Endothelial cell of umbilical vein (primary cell): ENCODE data around the gene TUB. TPM values are rescaled to one million over a fixed set of nuclear protein-coding genes. Genes with fewer than 3 reads are reported as not detected.

Experiments used
- BruUV-seq: library from RNA; stranded (reverse); fragments of 400-500 nt; replicated peaks from 2 replicates; lab custom pipeline; 2021; lab: Mats Ljungman, UMichigan
- CTCF ChIA-PET: fragments of 300-600, 350-600 bp; sonication (Branson Sonifier 250); formaldehyde crosslinking; loops from one replicate; lab custom pipeline; 2021; ENCODE audit warnings: antibody characterized with exemption, inconsistent platforms; lab: Charles Lee
- POLR2A ChIA-PET: fragments of 300-600, 350-600 bp; sonication (Branson Sonifier 250); formaldehyde crosslinking; loops from one replicate; lab custom pipeline; 2021; ENCODE audit warnings: antibody characterized with exemption, inconsistent platforms; lab: Charles Lee
- DNase-seq: peaks from one replicate; pipeline ENCODE4 v3.0.0-alpha.2; 2011; ENCODE audit warnings: low read depth, low spot score
- FAIRE-seq: peaks from 2 replicates; lab custom pipeline; 2011; peaks lifted over from hg19 to GRCh38; lab: Jason Lieb, UNC
- H2AFZ ChIP-seq: 2 replicates; pipeline ENCODE4 v1.6.0; 2012; ENCODE audit warnings: low read depth, low read length, control low read depth, inconsistent platforms
- H3K27ac ChIP-seq: 2 replicates; pipeline ENCODE4 v1.5.1; 2011; ENCODE audit warnings: low read depth, mild to moderate bottlenecking, control low read depth, low read length, moderate library complexity; ENCODE audit not compliant: insufficient read depth
- H3K27me3 ChIP-seq, 2 experiments: 2 replicates each; pipeline versions ENCODE4 v1.6.0 to v1.6.1; 2011; ENCODE audit warnings: low read length in 2 of 2, mixed read lengths in 1 of 2; ENCODE audit not compliant: control insufficient read depth in 2 of 2, insufficient read depth in 2 of 2
- H3K36me3 ChIP-seq, 2 experiments: 2 replicates in 1 of 2; 3 replicates in 1 of 2; pipeline ENCODE4 v1.5.1; 2011; ENCODE audit warnings: low read length in 2 of 2, mild to moderate bottlenecking in 1 of 2, moderate library complexity in 1 of 2; ENCODE audit not compliant: control insufficient read depth in 2 of 2, insufficient read depth in 2 of 2; ENCODE audit errors: extremely low read depth in 1 of 2
- H3K4me1 ChIP-seq: 3 replicates; pipeline ENCODE4 v1.5.1; 2011; ENCODE audit warnings: mild to moderate bottlenecking, low read length; ENCODE audit not compliant: control insufficient read depth, insufficient read depth; ENCODE audit errors: extremely low read depth
- H3K4me2 ChIP-seq: 2 replicates; pipeline ENCODE4 v1.6.1; 2011; ENCODE audit warnings: low read length, control low read depth, mixed read lengths; ENCODE audit not compliant: insufficient read depth
- H3K4me3 ChIP-seq, 3 experiments: fragments of 200-600 bp in 1 of 3; sonication (generic), shearing (Covaris generic) in 1 of 3; replicated peaks in 1 of 3; 2 replicates each; pipeline ENCODE4 v1.5.1; 2011 to 2016; ENCODE audit warnings: control low read depth in 3 of 3, low read length in 3 of 3, mild to moderate bottlenecking in 2 of 3, inconsistent platforms in 1 of 3, low read depth in 1 of 3, moderate library complexity in 1 of 3; ENCODE audit not compliant: insufficient read depth in 1 of 3
- H3K79me2 ChIP-seq: 2 replicates; pipeline ENCODE4 v1.6.0; 2012; ENCODE audit warnings: low read length, inconsistent platforms; ENCODE audit not compliant: control insufficient read depth, insufficient read depth
- H3K9ac ChIP-seq: replicated peaks from 2 replicates; pipeline ENCODE3; 2011; ENCODE audit warnings: low read length, control low read depth; ENCODE audit not compliant: insufficient read depth; ENCODE audit errors: extremely low read depth
- H3K9me1 ChIP-seq: replicated peaks from 3 replicates; pipeline ENCODE4 v1.6.0; 2011; ENCODE audit warnings: mild to moderate bottlenecking, low read length; ENCODE audit not compliant: control insufficient read depth, insufficient read depth; ENCODE audit errors: extremely low read depth
- H3K9me3 ChIP-seq: replicated peaks from 2 replicates; pipeline ENCODE4 v1.5.1; 2012; ENCODE audit warnings: low read length, inconsistent platforms; ENCODE audit not compliant: control insufficient read depth, insufficient read depth
- H4K20me1 ChIP-seq: replicated peaks from 2 replicates; pipeline ENCODE3; 2011; ENCODE audit warnings: mild to moderate bottlenecking, low read length; ENCODE audit not compliant: control insufficient read depth, insufficient read depth; ENCODE audit errors: extremely low read depth
- EZH2 ChIP-seq: IDR thresholded peaks from 2 replicates; pipeline ENCODE4 v1.6.1; 2012; ENCODE audit warnings: borderline replicate concordance, low read depth, mild to moderate bottlenecking, moderate library complexity, low read length, inconsistent platforms; ENCODE audit not compliant: severe bottlenecking
- FOS ChIP-seq: IDR thresholded peaks from 2 replicates; pipeline ENCODE4 v1.6.1; 2011; ENCODE audit warnings: mild to moderate bottlenecking, low read length, moderate library complexity, borderline replicate concordance; ENCODE audit not compliant: insufficient read depth
- GATA2 ChIP-seq: IDR thresholded peaks from 2 replicates; pipeline ENCODE4 v1.7.0; 2011; ENCODE audit warnings: low read depth, mild to moderate bottlenecking, moderate library complexity, mixed read lengths, low read length; ENCODE audit not compliant: insufficient read length, insufficient read depth
- JUN ChIP-seq: IDR thresholded peaks from 2 replicates; pipeline ENCODE4 v1.6.1; 2011; ENCODE audit warnings: borderline replicate concordance, low read depth; ENCODE audit not compliant: insufficient read length, insufficient read depth
- MYC ChIP-seq: IDR thresholded peaks from one replicate; pipeline ENCODE4 v1.6.1; 2011; ENCODE audit warnings: mild to moderate bottlenecking, low read depth, low read length
- POLR2A ChIP-seq: IDR thresholded peaks from 2 replicates; pipeline ENCODE4 v1.6.1; 2012; ENCODE audit warnings: low read depth, mild to moderate bottlenecking, control low read depth, low read length
- POLR2AphosphoS5 ChIP-seq: IDR thresholded peaks from 2 replicates; pipeline ENCODE4 v1.6.1; 2012; ENCODE audit warnings: low read depth, mild to moderate bottlenecking, control low read depth, low read length, moderate library complexity; ENCODE audit not compliant: insufficient read depth
- dilution Hi-C: fragments of 300-500 bp; cut with MboI; formaldehyde crosslinking; loops from one replicate; pipeline ENCODE4 v1.15.0; 2019; ENCODE audit warnings: low sequenced_read_pairs; ENCODE audit not compliant: extremely low pct_ligation_motif_present
- intact Hi-C: fragments of 100-400 bp; cut with micrococcal nuclease; formaldehyde crosslinking; loops from one replicate; pipeline ENCODE4 v1.10.0; 2022
- polyA plus RNA-seq, 4 experiments: library from polyadenylated mRNA; depleted of rRNA in 3 of 4; stranded (reverse) in 3 of 4; unstranded in 1 of 4; fragments of >200 nt; gene quantifications; 2 replicates each; pipeline versions ENCODE4 v1.2.1 to v1.2.3, GENCODE V29; 2011 to 2012; ENCODE audit warnings: missing spikeins in 1 of 4
- total RNA-seq: library from RNA; stranded (reverse); gene quantifications from 2 replicates; pipeline ENCODE4 v1.2.3, GENCODE V29; 2021
- TF ChIP-seq, protein P1 (sequence below): IDR thresholded peaks from 2 replicates; pipeline ENCODE4 v1.6.1; 2011; ENCODE audit not compliant: insufficient read depth, insufficient read length
- TF ChIP-seq, protein P2 (sequence below), 2 donors: IDR thresholded peaks; 1 replicate in 1 of 2; 2 replicates in 1 of 2; pipeline ENCODE4 v1.5.1; 2011; ENCODE audit warnings: low read length in 2 of 2, mild to moderate bottlenecking in 2 of 2, moderate library complexity in 2 of 2, control low read depth in 1 of 2, inconsistent platforms in 1 of 2, low read depth in 1 of 2; ENCODE audit not compliant: insufficient read depth in 1 of 2; ENCODE audit errors: extremely low read depth in 1 of 2

The TUB gene
- total and polyA plus RNA-seq, 2 donors (not counting 3 experiments of a cell fraction or from before 2014, with no cell fraction given): 2.3 to 3.9 TPM

DNA sequence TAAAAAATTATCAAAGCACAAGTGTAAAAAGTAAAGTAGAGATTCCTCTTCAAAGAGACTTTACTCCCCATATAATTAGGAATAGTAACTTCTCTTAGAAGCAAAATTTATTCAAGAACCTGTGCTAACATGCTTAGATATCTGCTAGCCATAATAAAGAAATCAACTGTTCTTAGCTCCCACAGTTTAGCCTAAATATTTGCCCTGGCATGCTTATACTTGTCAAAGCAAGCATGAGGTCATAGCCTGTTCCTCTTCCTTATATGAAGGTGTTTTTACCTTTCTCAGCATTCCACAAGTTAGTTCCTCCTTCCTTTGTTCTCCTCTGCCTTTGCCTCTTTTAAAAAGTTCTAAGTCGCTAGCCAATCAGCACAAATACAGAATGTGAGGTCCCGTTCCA, 57.5 kb downstream of the TUB start:
- H3K79me2 ChIP-seq: no peaks in the 10 kb centered on the region
- intact Hi-C loops (no loop called here), dilution Hi-C loops (no loop called here)
- H3K4me1 ChIP-seq: no peaks in the 10 kb centered on the region
- no peak overlapping the region for H3K9ac ChIP-seq
- H3K27ac ChIP-seq: no peak overlapping the region
- BruUV-seq: no TSS peak
- TF ChIP-seq MYC: no peak
- TF ChIP-seq GATA2: no peak
- TF ChIP-seq POLR2AphosphoS5: no peak
- no peak for TF ChIP-seq FOS
- TF ChIP-seq, protein P1, sequence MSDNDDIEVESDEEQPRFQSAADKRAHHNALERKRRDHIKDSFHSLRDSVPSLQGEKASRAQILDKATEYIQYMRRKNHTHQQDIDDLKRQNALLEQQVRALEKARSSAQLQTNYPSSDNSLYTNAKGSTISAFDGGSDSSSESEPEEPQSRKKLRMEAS: no peak
- no peak for TF ChIP-seq JUN
- no peak for TF ChIP-seq POLR2A
- TF ChIP-seq EZH2: no peak
- TF ChIP-seq, protein P2, sequence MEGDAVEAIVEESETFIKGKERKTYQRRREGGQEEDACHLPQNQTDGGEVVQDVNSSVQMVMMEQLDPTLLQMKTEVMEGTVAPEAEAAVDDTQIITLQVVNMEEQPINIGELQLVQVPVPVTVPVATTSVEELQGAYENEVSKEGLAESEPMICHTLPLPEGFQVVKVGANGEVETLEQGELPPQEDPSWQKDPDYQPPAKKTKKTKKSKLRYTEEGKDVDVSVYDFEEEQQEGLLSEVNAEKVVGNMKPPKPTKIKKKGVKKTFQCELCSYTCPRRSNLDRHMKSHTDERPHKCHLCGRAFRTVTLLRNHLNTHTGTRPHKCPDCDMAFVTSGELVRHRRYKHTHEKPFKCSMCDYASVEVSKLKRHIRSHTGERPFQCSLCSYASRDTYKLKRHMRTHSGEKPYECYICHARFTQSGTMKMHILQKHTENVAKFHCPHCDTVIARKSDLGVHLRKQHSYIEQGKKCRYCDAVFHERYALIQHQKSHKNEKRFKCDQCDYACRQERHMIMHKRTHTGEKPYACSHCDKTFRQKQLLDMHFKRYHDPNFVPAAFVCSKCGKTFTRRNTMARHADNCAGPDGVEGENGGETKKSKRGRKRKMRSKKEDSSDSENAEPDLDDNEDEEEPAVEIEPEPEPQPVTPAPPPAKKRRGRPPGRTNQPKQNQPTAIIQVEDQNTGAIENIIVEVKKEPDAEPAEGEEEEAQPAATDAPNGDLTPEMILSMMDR (IDR thresholded peaks at IDR 0.05; ENCODE audit: extremely low read depth in 1 of 2, insufficient read depth in 1 of 2, low read depth in 1 of 2, low read length in 2 of 2): no peak
- H3K27me3 ChIP-seq: no peaks in the 10 kb centered on the region
- H3K9me1 ChIP-seq: no peaks in the 10 kb centered on the region
- no peak overlapping the region for H3K4me3 ChIP-seq
- no peaks in the 10 kb centered on the region for H3K9me3 ChIP-seq
- no peaks in the 10 kb centered on the region for H3K36me3 ChIP-seq
- no peak for DNase-seq
- no peak for FAIRE-seq
- H2AFZ ChIP-seq: no peak overlapping the region
- ChIA-PET CTCF (no interaction called here), POLR2A (no interaction called here)
- no peak overlapping the region for H3K4me2 ChIP-seq
- H4K20me1 ChIP-seq: no peaks in the 10 kb centered on the region
